IMR-90 (cell line): Measurements from ENCODE around the gene TRMT6. TPM values are rescaled to one million over a fixed set of nuclear protein-coding genes. Genes with fewer than 3 reads are reported as not detected.

ENCODE experiments used
- ATAC-seq: fragments of 200-7000 bp; cut with Tn5 transposase; 2 replicates; pipeline ENCODE4 v1.9.1; 2020; ENCODE audit warnings: low read depth, mild to moderate bottlenecking, moderate library complexity
- BruUV-seq: library from RNA; stranded (reverse); fragments of 400-500 nt; replicated peaks from 2 replicates; lab custom pipeline; 2021; lab: Mats Ljungman, UMichigan
- CTCF ChIA-PET: fragments of 300-600 bp; formaldehyde crosslinking; extraction: SDS; loops from one replicate; lab custom pipeline; 2021; ENCODE audit warnings: antibody characterized with exemption; lab: Yijun Ruan, JAX
- POLR2A ChIA-PET: fragments of 300-600 bp; sonication (Branson Sonifier 250); formaldehyde crosslinking; loops from one replicate; lab custom pipeline; 2022; ENCODE audit warnings: antibody characterized with exemption; ENCODE audit not compliant: unreplicated experiment; lab: Charles Lee
- DNase-seq: peaks from one replicate; pipeline ENCODE4 v3.0.0; 2013
- H2AFZ ChIP-seq: replicated peaks from 2 replicates; pipeline ENCODE3; 2013; ENCODE audit warnings: low read length, mild to moderate bottlenecking; ENCODE audit not compliant: poor library complexity
- H2AK5ac ChIP-seq: 2 replicates; pipeline ENCODE4 v1.6.1; 2013; ENCODE audit warnings: low read depth, low read length, inconsistent platforms
- H2AK9ac ChIP-seq: replicated peaks from 2 replicates; pipeline ENCODE3; 2013; ENCODE audit warnings: mild to moderate bottlenecking, low read depth, low read length, moderate library complexity; ENCODE audit not compliant: poor library complexity
- H2BK120ac ChIP-seq: 2 replicates; pipeline ENCODE4 v1.6.1; 2013; ENCODE audit warnings: low read depth, low read length, inconsistent platforms
- H2BK15ac ChIP-seq: 3 replicates; pipeline ENCODE4 v1.6.1; 2013; ENCODE audit warnings: low read depth, low read length, inconsistent platforms
- H2BK20ac ChIP-seq: 2 replicates; pipeline ENCODE4 v1.6.1; 2013; ENCODE audit warnings: low read depth, mild to moderate bottlenecking, inconsistent platforms, low read length, moderate library complexity
- H2BK5ac ChIP-seq: 2 replicates; pipeline ENCODE4 v1.6.1; 2013; ENCODE audit warnings: mild to moderate bottlenecking, low read depth, low read length, inconsistent platforms; ENCODE audit not compliant: poor library complexity, severe bottlenecking
- H3K14ac ChIP-seq: replicated peaks from 2 replicates; pipeline ENCODE4 v1.6.1; 2013; ENCODE audit warnings: low read depth, low read length, inconsistent platforms
- H3K18ac ChIP-seq: 2 replicates; pipeline ENCODE4 v1.6.1; 2013; ENCODE audit warnings: low read depth, low read length, control low read depth
- H3K23ac ChIP-seq: 2 replicates; pipeline ENCODE4 v1.6.1; 2013; ENCODE audit warnings: low read depth, low read length, inconsistent platforms
- H3K27ac ChIP-seq: 2 replicates; pipeline ENCODE4 v1.5.1; 2013; ENCODE audit warnings: mild to moderate bottlenecking, control low read depth, low read length; ENCODE audit not compliant: insufficient read depth
- H3K27me3 ChIP-seq: 2 replicates; pipeline ENCODE4 v1.6.1; 2013; ENCODE audit warnings: low read length; ENCODE audit not compliant: control insufficient read depth, insufficient read depth
- H3K36me3 ChIP-seq: 2 replicates; pipeline ENCODE4 v1.6.1; 2013; ENCODE audit warnings: low read length, mixed read lengths; ENCODE audit not compliant: control insufficient read depth, insufficient read depth
- H3K4ac ChIP-seq: 2 replicates; pipeline ENCODE4 v1.6.1; 2013; ENCODE audit warnings: low read depth, low read length, inconsistent platforms
- H3K4me1 ChIP-seq: 2 replicates; pipeline ENCODE4 v1.6.1; 2013; ENCODE audit warnings: low read length, mixed read lengths; ENCODE audit not compliant: control insufficient read depth, insufficient read depth
- H3K4me2 ChIP-seq: 2 replicates; pipeline ENCODE4 v1.6.1; 2013; ENCODE audit warnings: low read depth, mild to moderate bottlenecking, control low read depth, low read length, moderate library complexity
- H3K4me3 ChIP-seq: 2 replicates; pipeline ENCODE4 v1.5.1; 2013; ENCODE audit warnings: low read depth, mild to moderate bottlenecking, control low read depth, low read length, moderate library complexity; ENCODE audit not compliant: insufficient read depth
- H3K56ac ChIP-seq: 2 replicates; pipeline ENCODE4 v1.6.1; 2013; ENCODE audit warnings: low read length, inconsistent platforms; ENCODE audit not compliant: insufficient read depth; ENCODE audit errors: extremely low read depth
- H3K79me1 ChIP-seq, 2 experiments: 2 replicates each; pipeline ENCODE4 v1.6.1; 2013; ENCODE audit warnings: low read length in 2 of 2, inconsistent platforms in 1 of 2, low read depth in 1 of 2
- H3K9ac ChIP-seq: 2 replicates; pipeline ENCODE4 v1.6.1; 2013; ENCODE audit warnings: low read depth, low read length, control low read depth
- H3K9me1 ChIP-seq: 2 replicates; pipeline ENCODE4 v1.6.1; 2013; ENCODE audit warnings: low read length, inconsistent platforms; ENCODE audit not compliant: insufficient read depth
- H3K9me3 ChIP-seq: 2 replicates; pipeline ENCODE4 v1.6.1; 2013; ENCODE audit warnings: low read length; ENCODE audit not compliant: control insufficient read depth, insufficient read depth
- H4K20me1 ChIP-seq: 2 replicates; pipeline ENCODE4 v1.6.1; 2013; ENCODE audit warnings: low read length, inconsistent platforms; ENCODE audit not compliant: insufficient read depth
- H4K5ac ChIP-seq: 2 replicates; pipeline ENCODE4 v1.6.1; 2013; ENCODE audit warnings: mild to moderate bottlenecking, low read depth, low read length, control low read depth
- H4K8ac ChIP-seq, 2 experiments: 2 replicates each; pipeline ENCODE4 v1.6.1; 2013; ENCODE audit warnings: low read depth in 2 of 2, low read length in 2 of 2, control low read depth in 1 of 2, inconsistent platforms in 1 of 2
- H4K91ac ChIP-seq: 2 replicates; pipeline ENCODE4 v1.6.1; 2013; ENCODE audit warnings: low read depth, low read length, inconsistent platforms; ENCODE audit not compliant: insufficient read depth
- BHLHE40 ChIP-seq: fragments of 150-350 bp; IDR thresholded peaks from 2 replicates; pipeline ENCODE4 v1.6.1; 2016; ENCODE audit warnings: mild to moderate bottlenecking, low read depth, low read length
- CEBPB ChIP-seq: IDR thresholded peaks from 2 replicates; pipeline ENCODE4 v1.6.1; 2012; ENCODE audit warnings: low read depth, low read length, improper control_type of control experiment
- CHD1 ChIP-seq: IDR thresholded peaks from 2 replicates; pipeline ENCODE4 v1.6.1; 2012; ENCODE audit warnings: low read depth, low read length, improper control_type of control experiment
- CTCF ChIP-seq: conservative IDR thresholded peaks from 2 replicates; pipeline ENCODE4 v1.5.1; 2012; ENCODE audit warnings: mild to moderate bottlenecking, low read depth, low read length, improper control_type of control experiment
- ELK1 ChIP-seq: fragments of 150-350 bp; IDR thresholded peaks from 2 replicates; pipeline ENCODE4 v1.6.1; 2016; ENCODE audit warnings: low read depth, mild to moderate bottlenecking, low read length, moderate library complexity, borderline replicate concordance
- FOS ChIP-seq: fragments of 150-350 bp; IDR thresholded peaks from 2 replicates; pipeline ENCODE4 v1.6.1; 2016; ENCODE audit warnings: low read depth, low read length
- MAFK ChIP-seq: IDR thresholded peaks from 2 replicates; pipeline ENCODE4 v1.6.1; 2012; ENCODE audit warnings: low read depth, low read length, improper control_type of control experiment
- MAZ ChIP-seq: IDR thresholded peaks from 2 replicates; pipeline ENCODE4 v1.6.1; 2012; ENCODE audit warnings: low read depth, mild to moderate bottlenecking, low read length, improper control_type of control experiment, moderate library complexity, borderline replicate concordance
- MXI1 ChIP-seq: IDR thresholded peaks from 2 replicates; pipeline ENCODE4 v1.6.1; 2012; ENCODE audit warnings: low read depth, mild to moderate bottlenecking, low read length, moderate library complexity, borderline replicate concordance
- NFE2L2 ChIP-seq: fragments of 150-350 bp; IDR thresholded peaks from 2 replicates; pipeline ENCODE4 v1.6.1; 2016; ENCODE audit warnings: low read depth, mild to moderate bottlenecking, low read length
- POLR2A ChIP-seq: IDR thresholded peaks from 2 replicates; pipeline ENCODE4 v1.6.1; 2012; ENCODE audit warnings: mild to moderate bottlenecking, low read depth, low read length
- RAD21 ChIP-seq: IDR thresholded peaks from 2 replicates; pipeline ENCODE4 v1.6.1; 2012; ENCODE audit warnings: low read length, improper control_type of control experiment
- RCOR1 ChIP-seq: IDR thresholded peaks from 2 replicates; pipeline ENCODE4 v1.6.1; 2012; ENCODE audit warnings: mild to moderate bottlenecking, low read length, improper control_type of control experiment; ENCODE audit not compliant: insufficient replicate concordance
- RFX5 ChIP-seq: IDR thresholded peaks from 2 replicates; pipeline ENCODE4 v1.8.0; 2012; ENCODE audit warnings: low read depth, mild to moderate bottlenecking, low read length, moderate library complexity
- SMC3 ChIP-seq: fragments of 150-350 bp; IDR thresholded peaks from 2 replicates; pipeline ENCODE4 v1.6.1; 2016; ENCODE audit warnings: low read depth, mild to moderate bottlenecking, antibody characterized with exemption, low read length, moderate library complexity
- USF2 ChIP-seq: fragments of 150-350 bp; IDR thresholded peaks from 2 replicates; pipeline ENCODE4 v1.6.1; 2017; ENCODE audit warnings: mild to moderate bottlenecking, antibody characterized with exemption, low read length, low read depth
- WGBS, 2 experiments: methylation state at CpG; one replicate each; pipeline versions ENCODE4 v1.1.5 to v1.1.7; 2013; ENCODE audit warnings: missing lambda C conversion rate in 2 of 2; ENCODE audit not compliant: insufficient read length in 1 of 2; ENCODE audit errors: extremely low coverage in 2 of 2; 5-methylcytosine and 5-hydroxymethylcytosine counted together
- dilution Hi-C: fragments of 300-500 bp; cut with HindIII; formaldehyde crosslinking; loops from one replicate; pipeline ENCODE4 v1.14.3; 2018; ENCODE audit warnings: low sequenced_read_pairs; ENCODE audit not compliant: unreplicated experiment
- in situ Hi-C: fragments of 300-500 bp; cut with MboI; formaldehyde crosslinking; loops from 3 replicates; pipeline ENCODE4 v1.14.3; 2019; ENCODE audit warnings: low sequenced_read_pairs, inconsistent platforms, mixed read lengths
- intact Hi-C: fragments of 100-400 bp; cut with micrococcal nuclease; formaldehyde crosslinking; loops from 2 replicates; pipeline ENCODE4 v1.10.0; 2022
- polyA plus RNA-seq, 3 experiments: library from polyadenylated mRNA; depleted of rRNA; stranded (reverse); fragments of >200 nt; gene quantifications; 2 replicates each; pipeline ENCODE4 v1.2.3, GENCODE V29; 2012; ENCODE audit warnings: low replicate concordance in 1 of 3
- total RNA-seq: library from RNA; depleted of rRNA; stranded (reverse); fragments of >200 nt; gene quantifications from 2 replicates; pipeline ENCODE4 v1.2.3, GENCODE V29; 2012

Gene TRMT6
- total and polyA plus RNA-seq, 2 of the 4 experiments (the other 2 are of a cell fraction): 7.2 to 8.0 TPM

- Histone ChIP-seq H3K36me3 (no peaks in the 10 kb centered on the region), H3K14ac (no peak overlapping the region; the same call in 1 of the 2 replicates), H3K56ac (no peak overlapping the region), H3K4me2 (no peak overlapping the region), H3K27me3 (peaks cover 6% of the 10 kb centered on the region), H3K27ac (no peak overlapping the region), H2BK15ac (no peak overlapping the region), H3K9me3 (no peaks in the 10 kb centered on the region), H2AFZ (no peak overlapping the region), H2AK9ac (no peak overlapping the region), H3K9ac (no peak overlapping the region), H3K4ac (no peak overlapping the region), H2BK120ac (no peak overlapping the region), H3K4me3 (no peak overlapping the region), H4K20me1 (peaks cover 4% of the 10 kb centered on the region; the same call in 1 of the 2 replicates), H3K18ac (no peak overlapping the region), H2AK5ac (no peak overlapping the region), H3K79me1 (no peaks in the 10 kb centered on the region), H3K23ac (no peak overlapping the region), H2BK20ac (no peak overlapping the region), H4K91ac (no peak overlapping the region), H3K4me1 (peaks cover 2% of the 10 kb centered on the region; the same call in 1 of the 2 replicates), H2BK5ac (no peak overlapping the region), H4K8ac (no peak overlapping the region), H4K5ac (no peak overlapping the region), H3K9me1 (no peaks in the 10 kb centered on the region)
- dilution Hi-C loops: no loop called here
- in situ Hi-C loops: no loop called here
- CTCF ChIA-PET: interaction anchor here (0.5 kb wide), 1 partner anchor 117 kb away, joined by 3 read pairs; no protein-coding TSS in a partner anchor
- intact Hi-C loops: no loop called here
- POLR2A ChIA-PET: no interaction called here
- DNase-seq (no peak), ATAC-seq (no peak)
- no TSS peak for BruUV-seq
- WGBS, 2 experiments: no CpG with 5 or more reads among the region's 2 CpGs
- TF ChIP-seq MAZ (no peak), USF2 (no peak), RAD21 (no peak), CTCF (no peak), POLR2A (no peak), NFE2L2 (no peak), SMC3 (no peak), MAFK (no peak), RFX5 (no peak), CHD1 (no peak), RCOR1 (no peak), BHLHE40 (no peak), CEBPB (no peak), FOS (no peak), ELK1 (no peak), MXI1 (no peak)
Observed at GRCh38 chr20:5913166-5913565, 37.2 kb downstream of the TRMT6 start.
